Measurements from ENCODE around the gene GLI1. TPM values are rescaled to one million over a fixed set of nuclear protein-coding genes. Genes with fewer than 3 reads are reported as not detected.

The GLI1 gene
- polyA plus RNA-seq, 1 donor from 2014 or later: 4.2 TPM

DNA sequence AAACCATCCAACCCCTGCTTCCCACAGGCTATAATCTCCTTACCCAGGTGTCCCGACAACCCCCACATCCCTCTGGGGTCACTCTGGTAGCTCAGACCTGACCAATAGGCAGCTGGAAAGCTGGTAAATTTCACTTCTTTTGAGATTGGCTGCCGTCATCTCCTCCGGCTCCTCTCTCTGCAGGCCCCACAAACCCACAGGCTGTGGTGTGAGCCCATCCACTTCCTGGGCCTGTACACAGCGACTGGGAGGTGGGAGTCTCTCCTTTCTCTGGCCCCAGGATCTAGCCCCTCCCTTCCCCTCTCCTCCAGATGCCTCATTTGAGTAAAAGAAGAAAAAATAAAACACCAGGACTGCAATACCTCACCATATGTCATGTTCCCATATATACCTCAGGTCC is 24.3 kb upstream of the GLI1 start:
- H4K20me1 ChIP-seq (ENCODE audit: insufficient read depth): no peaks in the 10 kb centered on the region
- H2AFZ ChIP-seq (ENCODE audit: low read depth, low read length): no peak overlapping the region
- H3K4me2 ChIP-seq (ENCODE audit: low read length): no peak overlapping the region
- H3F3A ChIP-seq (ENCODE audit: insufficient read depth, low read length, poor library complexity, severe bottlenecking): no peaks in the 10 kb centered on the region
- no peaks in the 10 kb centered on the region for H3K9me2 ChIP-seq (ENCODE audit: insufficient read depth, low read length)
- no peak overlapping the region for H3K9ac ChIP-seq (ENCODE audit: low read length)
- TF ChIP-seq, protein P1, sequence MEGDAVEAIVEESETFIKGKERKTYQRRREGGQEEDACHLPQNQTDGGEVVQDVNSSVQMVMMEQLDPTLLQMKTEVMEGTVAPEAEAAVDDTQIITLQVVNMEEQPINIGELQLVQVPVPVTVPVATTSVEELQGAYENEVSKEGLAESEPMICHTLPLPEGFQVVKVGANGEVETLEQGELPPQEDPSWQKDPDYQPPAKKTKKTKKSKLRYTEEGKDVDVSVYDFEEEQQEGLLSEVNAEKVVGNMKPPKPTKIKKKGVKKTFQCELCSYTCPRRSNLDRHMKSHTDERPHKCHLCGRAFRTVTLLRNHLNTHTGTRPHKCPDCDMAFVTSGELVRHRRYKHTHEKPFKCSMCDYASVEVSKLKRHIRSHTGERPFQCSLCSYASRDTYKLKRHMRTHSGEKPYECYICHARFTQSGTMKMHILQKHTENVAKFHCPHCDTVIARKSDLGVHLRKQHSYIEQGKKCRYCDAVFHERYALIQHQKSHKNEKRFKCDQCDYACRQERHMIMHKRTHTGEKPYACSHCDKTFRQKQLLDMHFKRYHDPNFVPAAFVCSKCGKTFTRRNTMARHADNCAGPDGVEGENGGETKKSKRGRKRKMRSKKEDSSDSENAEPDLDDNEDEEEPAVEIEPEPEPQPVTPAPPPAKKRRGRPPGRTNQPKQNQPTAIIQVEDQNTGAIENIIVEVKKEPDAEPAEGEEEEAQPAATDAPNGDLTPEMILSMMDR (IDR thresholded peaks at IDR 0.05; ENCODE audit: poor library complexity, severe bottlenecking): no peak
- TF ChIP-seq POLR2AphosphoS5 (IDR thresholded peaks at IDR 0.05) (no peak), RAD21 (conservative IDR thresholded peaks at IDR 0.05) (no peak)
- TF ChIP-seq, protein P2, sequence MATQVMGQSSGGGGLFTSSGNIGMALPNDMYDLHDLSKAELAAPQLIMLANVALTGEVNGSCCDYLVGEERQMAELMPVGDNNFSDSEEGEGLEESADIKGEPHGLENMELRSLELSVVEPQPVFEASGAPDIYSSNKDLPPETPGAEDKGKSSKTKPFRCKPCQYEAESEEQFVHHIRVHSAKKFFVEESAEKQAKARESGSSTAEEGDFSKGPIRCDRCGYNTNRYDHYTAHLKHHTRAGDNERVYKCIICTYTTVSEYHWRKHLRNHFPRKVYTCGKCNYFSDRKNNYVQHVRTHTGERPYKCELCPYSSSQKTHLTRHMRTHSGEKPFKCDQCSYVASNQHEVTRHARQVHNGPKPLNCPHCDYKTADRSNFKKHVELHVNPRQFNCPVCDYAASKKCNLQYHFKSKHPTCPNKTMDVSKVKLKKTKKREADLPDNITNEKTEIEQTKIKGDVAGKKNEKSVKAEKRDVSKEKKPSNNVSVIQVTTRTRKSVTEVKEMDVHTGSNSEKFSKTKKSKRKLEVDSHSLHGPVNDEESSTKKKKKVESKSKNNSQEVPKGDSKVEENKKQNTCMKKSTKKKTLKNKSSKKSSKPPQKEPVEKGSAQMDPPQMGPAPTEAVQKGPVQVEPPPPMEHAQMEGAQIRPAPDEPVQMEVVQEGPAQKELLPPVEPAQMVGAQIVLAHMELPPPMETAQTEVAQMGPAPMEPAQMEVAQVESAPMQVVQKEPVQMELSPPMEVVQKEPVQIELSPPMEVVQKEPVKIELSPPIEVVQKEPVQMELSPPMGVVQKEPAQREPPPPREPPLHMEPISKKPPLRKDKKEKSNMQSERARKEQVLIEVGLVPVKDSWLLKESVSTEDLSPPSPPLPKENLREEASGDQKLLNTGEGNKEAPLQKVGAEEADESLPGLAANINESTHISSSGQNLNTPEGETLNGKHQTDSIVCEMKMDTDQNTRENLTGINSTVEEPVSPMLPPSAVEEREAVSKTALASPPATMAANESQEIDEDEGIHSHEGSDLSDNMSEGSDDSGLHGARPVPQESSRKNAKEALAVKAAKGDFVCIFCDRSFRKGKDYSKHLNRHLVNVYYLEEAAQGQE (IDR thresholded peaks at IDR 0.05; ENCODE audit: borderline replicate concordance): no peak
- no peak overlapping the region for H3K27ac ChIP-seq (ENCODE audit: low read length)
- H3K9me3 ChIP-seq (ENCODE audit: low read length): no peaks in the 10 kb centered on the region
- H3K4me3 ChIP-seq (ENCODE audit: low read length): no peak overlapping the region
- H3K27me3 ChIP-seq (ENCODE audit: insufficient read depth, low read depth, low read length): no peaks in the 10 kb centered on the region
- H3K36me3 ChIP-seq (ENCODE audit: insufficient read depth, low read length): no peaks in the 10 kb centered on the region
- H3K79me2 ChIP-seq (replicated peaks; ENCODE audit: insufficient read depth, low read length): no peaks in the 10 kb centered on the region

DNA sequence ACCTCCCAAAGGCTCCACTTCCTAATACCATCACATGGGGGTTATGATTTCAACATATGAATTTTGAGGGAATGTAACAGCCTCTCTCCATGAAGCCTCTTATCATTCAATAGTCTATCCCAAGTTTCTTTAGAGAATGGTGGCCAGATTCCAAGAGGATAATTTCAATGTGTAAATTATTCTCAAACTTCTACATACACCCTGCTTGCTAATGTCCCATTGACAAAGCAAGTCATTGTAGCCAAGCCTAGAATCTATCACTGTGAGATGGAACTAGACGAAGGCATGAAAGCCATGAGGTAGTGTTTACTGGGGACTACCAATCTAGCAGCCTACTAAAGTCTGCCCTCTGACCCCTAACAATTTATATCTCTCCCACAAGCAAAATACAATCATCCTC is 21.2 kb upstream of the GLI1 start:
- Histone ChIP-seq H3K9ac (ENCODE audit: low read length) (no peak overlapping the region), H3K27ac (ENCODE audit: low read length) (no peak overlapping the region), H3K27me3 (ENCODE audit: insufficient read depth, low read depth, low read length) (no peaks in the 10 kb centered on the region), H4K20me1 (ENCODE audit: insufficient read depth) (no peaks in the 10 kb centered on the region), H3F3A (ENCODE audit: insufficient read depth, low read length, poor library complexity, severe bottlenecking) (no peaks in the 10 kb centered on the region), H3K9me2 (ENCODE audit: insufficient read depth, low read length) (no peaks in the 10 kb centered on the region), H3K79me2 (replicated peaks; ENCODE audit: insufficient read depth, low read length) (no peaks in the 10 kb centered on the region), H2AFZ (ENCODE audit: low read depth, low read length) (no peak overlapping the region), H3K9me3 (ENCODE audit: low read length) (no peaks in the 10 kb centered on the region), H3K4me3 (ENCODE audit: low read length) (no peak overlapping the region), H3K4me2 (ENCODE audit: low read length) (no peak overlapping the region), H3K36me3 (ENCODE audit: insufficient read depth, low read length) (no peaks in the 10 kb centered on the region)
- TF ChIP-seq POLR2AphosphoS5 (IDR thresholded peaks at IDR 0.05) (no peak), EP300 (conservative IDR thresholded peaks at IDR 0.05; ENCODE audit: poor library complexity, severe bottlenecking) (no peak), EZH2 (IDR thresholded peaks at IDR 0.05; ENCODE audit: borderline replicate concordance, insufficient read depth, low read length, poor library complexity, severe bottlenecking) (no peak), SMC3 (conservative IDR thresholded peaks at IDR 0.05; ENCODE audit: poor library complexity) (no peak), MXI1 (conservative IDR thresholded peaks at IDR 0.05; ENCODE audit: poor library complexity, severe bottlenecking) (no peak), TAF1 (IDR thresholded peaks at IDR 0.05; ENCODE audit: low read depth) (no peak), RAD21 (conservative IDR thresholded peaks at IDR 0.05) (no peak)
- TF ChIP-seq, protein P1 (IDR thresholded peaks at IDR 0.05; ENCODE audit: poor library complexity, severe bottlenecking): no peak
- TF ChIP-seq, protein P2 (IDR thresholded peaks at IDR 0.05; ENCODE audit: borderline replicate concordance): no peak

Measured in neural cell (in vitro differentiated cells).